Stimulated activated CD4-positive, alpha-beta T cell treated with anti-CD3 and anti-CD28 coated beads, Interleukin-4, amount 100 ng/mL, for 48 hours (primary cell): ENCODE results near the gene SLC6A19.

Experiments
- DNase-seq, 2 donors: peaks; one replicate each; pipeline ENCODE4 v3.0.0-alpha.2; 2020; ENCODE audit warnings: low read depth in 2 of 2

SLC6A19 gene

GRCh38 chr5:1209896-1210776 is 8.7 kb downstream of the SLC6A19 start:
- no peak for DNase-seq

GRCh38 chr5:1210832-1211251 is 9.4 kb downstream of the SLC6A19 start:
- no peak for DNase-seq

GRCh38 chr5:1211701-1212100 is 10.3 kb downstream of the SLC6A19 start:
- DNase-seq, result no peak

GRCh38 chr5:1212271-1212670 is 10.9 kb downstream of the SLC6A19 start:
- no peak for DNase-seq

- no peak for DNase-seq
Observed at GRCh38 chr5:1212881-1213280, 11.5 kb downstream of the SLC6A19 start.

- DNase-seq, result no peak
Observed at GRCh38 chr5:1213508-1214162, 12.2 kb downstream of the SLC6A19 start.

GRCh38 chr5:1214163-1214935 is 13.0 kb downstream of the SLC6A19 start:
- no peak for DNase-seq

- no peak for DNase-seq
Observed at GRCh38 chr5:1214936-1215220, 13.5 kb downstream of the SLC6A19 start.

GRCh38 chr5:1215320-1216096 is 14.1 kb downstream of the SLC6A19 start:
- no peak for DNase-seq

- DNase-seq, result no peak
Observed at GRCh38 chr5:1216211-1216917, 15.0 kb downstream of the SLC6A19 start.

- DNase-seq, result no peak
Observed at GRCh38 chr5:1216918-1217295, 15.5 kb downstream of the SLC6A19 start.

- no peak for DNase-seq
Observed at GRCh38 chr5:1217596-1218206, 16.3 kb downstream of the SLC6A19 start.

- no peak for DNase-seq
Observed at GRCh38 chr5:1218351-1219080, 17.1 kb downstream of the SLC6A19 start.

GRCh38 chr5:1219098-1219767 is 17.8 kb downstream of the SLC6A19 start:
- DNase-seq, result no peak

GRCh38 chr5:1219768-1220100 is 18.3 kb downstream of the SLC6A19 start:
- no peak for DNase-seq

- DNase-seq, result no peak
Observed at GRCh38 chr5:1220351-1220750, 19.0 kb downstream of the SLC6A19 start.

- no peak for DNase-seq
Observed at GRCh38 chr5:1220831-1221230, 19.4 kb downstream of the SLC6A19 start.

- no peak for DNase-seq
Observed at GRCh38 chr5:1221721-1222120, 20.3 kb downstream of the SLC6A19 start.

- no peak for DNase-seq
Observed at GRCh38 chr5:1222147-1222546, 20.8 kb downstream of the SLC6A19 start.
